ENCODE results near the gene C2orf42. TPM values are rescaled to one million over a fixed set of nuclear protein-coding genes. Genes with fewer than 3 reads are reported as not detected.
"Not testable (repeated sequence)": the region's sequence is repeated elsewhere in the genome, so short reads cannot be mapped to it uniquely, and the experiment has no call there.

C2orf42 gene
- total RNA-seq, 3 donors from 2014 or later (not counting 1 experiment from before 2014, with no cell fraction given) = 22.7 to 31.5 (median 25.7) TPM

DNA sequence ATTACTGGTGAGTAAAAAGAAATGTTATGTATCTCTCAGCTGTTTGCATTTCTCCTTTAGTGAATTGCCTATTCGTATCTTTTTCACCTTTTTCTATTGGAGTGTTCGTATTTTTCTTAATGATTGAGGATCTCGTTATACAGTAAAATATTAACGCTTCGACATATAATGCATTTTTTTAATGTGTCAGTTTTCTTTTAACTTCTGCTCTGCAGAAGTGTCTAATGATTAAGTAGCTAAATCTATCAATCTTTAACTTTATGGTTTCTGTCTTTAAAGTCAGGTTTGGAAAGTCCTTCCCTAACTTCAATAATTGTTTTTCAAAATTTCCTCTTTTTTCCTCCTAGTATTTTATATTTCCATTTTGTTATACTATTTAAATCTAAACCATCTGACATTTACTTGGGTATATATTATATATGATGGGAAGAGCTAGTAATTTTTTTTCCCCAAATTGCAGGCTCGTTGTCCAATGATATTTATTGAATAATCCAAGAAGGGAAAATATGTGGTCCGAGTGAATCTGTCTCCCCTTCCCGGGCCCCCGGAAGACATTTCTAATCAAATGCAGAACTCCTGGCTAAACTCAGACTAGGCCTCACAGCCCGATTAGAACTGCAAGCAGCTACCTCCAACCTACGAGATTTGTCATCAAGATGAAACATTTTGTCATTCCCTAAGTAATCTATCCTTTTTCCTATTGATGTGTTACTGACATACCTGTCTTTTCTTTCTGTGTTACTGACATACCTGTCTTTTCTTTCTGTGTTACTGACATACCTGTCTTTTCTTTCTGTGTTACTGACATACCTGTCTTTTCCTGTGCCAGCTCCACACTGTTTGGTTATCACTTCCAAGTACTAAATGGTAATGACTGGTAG, 86.3 kb downstream of the C2orf42 start:
- DNase-seq (peak in 1 of 2 donors; percentile 56), ATAC-seq (no peak)
- Mint-ChIP-seq H3K4me1 (peaks cover 41 to 48% of the 10 kb centered on the region in 2 donors), H3K27me3 (ENCODE audit: low read depth in 2 of 2) (no peaks in the 10 kb centered on the region), H3K36me3 (no peaks in the 10 kb centered on the region), H3K27ac (peak overlapping the region; percentile 91 to 97), H3K9me3 (no peaks in the 10 kb centered on the region), H3K4me3 (peak overlapping the region; percentile 86)
- H3K36me3 ChIP-seq (ENCODE audit: control insufficient read depth, insufficient read depth, low read length) = no peaks in the 10 kb centered on the region
- peak overlapping the region; percentile 84 for H3K27ac ChIP-seq (ENCODE audit: low read length)
- TF ChIP-seq, protein P1, sequence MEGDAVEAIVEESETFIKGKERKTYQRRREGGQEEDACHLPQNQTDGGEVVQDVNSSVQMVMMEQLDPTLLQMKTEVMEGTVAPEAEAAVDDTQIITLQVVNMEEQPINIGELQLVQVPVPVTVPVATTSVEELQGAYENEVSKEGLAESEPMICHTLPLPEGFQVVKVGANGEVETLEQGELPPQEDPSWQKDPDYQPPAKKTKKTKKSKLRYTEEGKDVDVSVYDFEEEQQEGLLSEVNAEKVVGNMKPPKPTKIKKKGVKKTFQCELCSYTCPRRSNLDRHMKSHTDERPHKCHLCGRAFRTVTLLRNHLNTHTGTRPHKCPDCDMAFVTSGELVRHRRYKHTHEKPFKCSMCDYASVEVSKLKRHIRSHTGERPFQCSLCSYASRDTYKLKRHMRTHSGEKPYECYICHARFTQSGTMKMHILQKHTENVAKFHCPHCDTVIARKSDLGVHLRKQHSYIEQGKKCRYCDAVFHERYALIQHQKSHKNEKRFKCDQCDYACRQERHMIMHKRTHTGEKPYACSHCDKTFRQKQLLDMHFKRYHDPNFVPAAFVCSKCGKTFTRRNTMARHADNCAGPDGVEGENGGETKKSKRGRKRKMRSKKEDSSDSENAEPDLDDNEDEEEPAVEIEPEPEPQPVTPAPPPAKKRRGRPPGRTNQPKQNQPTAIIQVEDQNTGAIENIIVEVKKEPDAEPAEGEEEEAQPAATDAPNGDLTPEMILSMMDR (IDR thresholded peaks at IDR 0.05) = no peak
- H3K4me1 ChIP-seq (ENCODE audit: control insufficient read depth, insufficient read depth, low read length) = peaks cover 53% of the 10 kb centered on the region
- H3K27me3 ChIP-seq (ENCODE audit: control insufficient read depth, insufficient read depth, low read length) = no peaks in the 10 kb centered on the region
- intact Hi-C loops (cut with micrococcal nuclease) = no loop called here
- WGBS (ENCODE audit: insufficient coverage) = 0% methylated on average over 5 of the region's 11 CpGs
- peak overlapping the region; percentile 4 for H3K4me3 ChIP-seq (ENCODE audit: low read length)
- H3K9me3 ChIP-seq (ENCODE audit: control insufficient read depth, insufficient read depth, low read length) = no peaks in the 10 kb centered on the region

DNA sequence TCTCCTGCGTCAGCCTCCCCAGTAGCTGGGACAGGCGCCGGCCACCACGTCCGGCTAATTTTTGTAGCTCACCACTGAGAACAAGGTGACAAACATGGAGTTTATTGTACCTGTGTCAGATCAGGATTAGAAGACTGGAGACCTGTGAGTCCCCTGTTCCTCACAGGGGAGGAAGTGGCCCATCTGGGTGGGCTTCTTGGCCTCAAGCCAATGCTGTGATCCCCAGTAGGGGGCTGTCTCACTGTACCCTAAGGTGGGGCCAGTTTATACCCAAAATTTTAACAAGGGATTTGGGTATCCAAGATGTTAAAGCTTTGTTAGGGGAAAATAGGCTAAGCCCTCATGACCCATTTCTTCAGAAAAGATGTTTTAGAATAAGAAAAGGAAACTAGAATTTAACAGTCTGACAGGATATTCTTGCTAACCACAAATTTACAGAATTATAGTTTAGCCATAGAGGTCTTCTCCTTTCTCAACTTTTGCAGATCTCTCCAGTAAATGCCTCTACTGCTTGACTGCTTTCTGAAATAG, 87.2 kb downstream of the C2orf42 start:
- Histone ChIP-seq H3K9me3 (ENCODE audit: control insufficient read depth, insufficient read depth, low read length) (no peaks in the 10 kb centered on the region), H3K4me1 (ENCODE audit: control insufficient read depth, insufficient read depth, low read length) (peaks cover 45% of the 10 kb centered on the region), H3K4me3 (ENCODE audit: low read length) (peak overlapping the region; percentile 4), H3K27me3 (ENCODE audit: control insufficient read depth, insufficient read depth, low read length) (no peaks in the 10 kb centered on the region), H3K27ac (ENCODE audit: low read length) (peak overlapping the region; percentile 84), H3K36me3 (ENCODE audit: control insufficient read depth, insufficient read depth, low read length) (no peaks in the 10 kb centered on the region)
- ATAC-seq (peak; percentile 65 to 70 (median 67)), DNase-seq (peak in 1 of 2 donors; percentile 59)
- Mint-ChIP-seq H3K4me1 (peaks cover 40 to 46% of the 10 kb centered on the region in 2 donors), H3K36me3 (no peaks in the 10 kb centered on the region), H3K27ac (peak overlapping the region; percentile 91 to 97), H3K9me3 (no peaks in the 10 kb centered on the region), H3K27me3 (ENCODE audit: low read depth in 2 of 2) (no peaks in the 10 kb centered on the region), H3K4me3 (peak overlapping the region; percentile 86)
- intact Hi-C loops (cut with micrococcal nuclease) = no loop called here
- WGBS (ENCODE audit: insufficient coverage) = 24% methylated on average over 5 of the region's 5 CpGs
- TF ChIP-seq, protein P1 (IDR thresholded peaks at IDR 0.05) = no peak

GRCh38 chr2:70102323-70102905, 88.4 kb downstream of the C2orf42 start:
- DNase-seq; H3K4me3 Mint-ChIP-seq; H3K27ac ChIP-seq (ENCODE audit: low read length); H3K36me3 Mint-ChIP-seq; H3K9me3 Mint-ChIP-seq; ATAC-seq; intact Hi-C loops (cut with micrococcal nuclease); H3K27me3 ChIP-seq (ENCODE audit: control insufficient read depth, insufficient read depth, low read length); H3K4me3 ChIP-seq (ENCODE audit: low read length); H3K27me3 Mint-ChIP-seq (ENCODE audit: low read depth in 2 of 2); H3K9me3 ChIP-seq (ENCODE audit: control insufficient read depth, insufficient read depth, low read length); H3K36me3 ChIP-seq (ENCODE audit: control insufficient read depth, insufficient read depth, low read length): not testable (repeated sequence)
- peak overlapping the region; percentile 91 to 97 for H3K27ac Mint-ChIP-seq
- 98% methylated on average over 28 of the region's 29 CpGs for WGBS (ENCODE audit: insufficient coverage)
- peaks cover 33% of the 10 kb centered on the region for H3K4me1 ChIP-seq (ENCODE audit: control insufficient read depth, insufficient read depth, low read length)
- peaks cover 28 to 34% of the 10 kb centered on the region in 2 donors for H3K4me1 Mint-ChIP-seq

GRCh38 chr2:70101686-70102085, 89.1 kb downstream of the C2orf42 start:
- WGBS (ENCODE audit: insufficient coverage) = 95% methylated on average over 11 of the region's 11 CpGs
- H3K9me3 ChIP-seq (ENCODE audit: control insufficient read depth, insufficient read depth, low read length); H3K36me3 Mint-ChIP-seq; H3K4me3 ChIP-seq (ENCODE audit: low read length); DNase-seq; H3K27ac Mint-ChIP-seq; H3K27me3 Mint-ChIP-seq (ENCODE audit: low read depth in 2 of 2); intact Hi-C loops (cut with micrococcal nuclease); H3K27me3 ChIP-seq (ENCODE audit: control insufficient read depth, insufficient read depth, low read length); H3K36me3 ChIP-seq (ENCODE audit: control insufficient read depth, insufficient read depth, low read length); H3K4me3 Mint-ChIP-seq; H3K9me3 Mint-ChIP-seq; ATAC-seq; H3K27ac ChIP-seq (ENCODE audit: low read length): not testable (repeated sequence)
- H3K4me1 Mint-ChIP-seq = peaks cover 21 to 27% of the 10 kb centered on the region in 2 donors
- H3K4me1 ChIP-seq (ENCODE audit: control insufficient read depth, insufficient read depth, low read length) = peaks cover 25% of the 10 kb centered on the region
